Measurements from ENCODE around the gene POC1B.

- no peak for TF ChIP-seq GLIS3 (CRISPR knock-in tag; IDR thresholded peaks at IDR 0.05)
- TF ChIP-seq ZNF565 (CRISPR knock-in tag; conservative IDR thresholded peaks at IDR 0.05; ENCODE audit: low read depth), result no peak
- TF ChIP-seq RARB (CRISPR knock-in tag; IDR thresholded peaks at IDR 0.05), result no peak
- no peak for TF ChIP-seq ZNF8 (CRISPR knock-in tag; IDR thresholded peaks at IDR 0.05)
- no peak for TF ChIP-seq CSRNP3 (CRISPR knock-in tag; IDR thresholded peaks at IDR 0.05)
- TF ChIP-seq PATZ1 (CRISPR knock-in tag; IDR thresholded peaks at IDR 0.05; ENCODE audit: borderline replicate concordance), result no peak
- no peak for TF ChIP-seq TOX (CRISPR knock-in tag; IDR thresholded peaks at IDR 0.05; ENCODE audit: borderline replicate concordance)
- no peak for TF ChIP-seq CSDC2 (CRISPR knock-in tag; IDR thresholded peaks at IDR 0.05)
- TF ChIP-seq ZC3H10 (CRISPR knock-in tag; IDR thresholded peaks at IDR 0.05), result no peak
- no peak for TF ChIP-seq ZFP3 (CRISPR knock-in tag; IDR thresholded peaks at IDR 0.05)
- no peak for TF ChIP-seq CREB5 (CRISPR knock-in tag; IDR thresholded peaks at IDR 0.05; ENCODE audit: low read depth)
- no peak for TF ChIP-seq POU6F1 (CRISPR knock-in tag; IDR thresholded peaks at IDR 0.05; ENCODE audit: borderline replicate concordance, low read depth)
Measured at GRCh38 chr12:89429528-89429927, 96.3 kb downstream of the POC1B start.

Measured in SK-N-SH treated with all-trans-retinoic acid at 6 μM for 48 hours (cell line).